GM10266 (cell line): ENCODE measurements around the gene SETD5.

Experiments used
- DNase-seq: peaks from one replicate; pipeline ENCODE4 v3.0.0; 2012; ENCODE audit errors: extremely low spot score
- TF ChIP-seq, protein P1 (sequence below): IDR thresholded peaks from 2 replicates; pipeline ENCODE4 v1.5.1; 2012; ENCODE audit warnings: mild to moderate bottlenecking, low read depth; ENCODE audit not compliant: control insufficient read depth, insufficient read depth; ENCODE audit errors: missing control alignments

SETD5 gene

DNA sequence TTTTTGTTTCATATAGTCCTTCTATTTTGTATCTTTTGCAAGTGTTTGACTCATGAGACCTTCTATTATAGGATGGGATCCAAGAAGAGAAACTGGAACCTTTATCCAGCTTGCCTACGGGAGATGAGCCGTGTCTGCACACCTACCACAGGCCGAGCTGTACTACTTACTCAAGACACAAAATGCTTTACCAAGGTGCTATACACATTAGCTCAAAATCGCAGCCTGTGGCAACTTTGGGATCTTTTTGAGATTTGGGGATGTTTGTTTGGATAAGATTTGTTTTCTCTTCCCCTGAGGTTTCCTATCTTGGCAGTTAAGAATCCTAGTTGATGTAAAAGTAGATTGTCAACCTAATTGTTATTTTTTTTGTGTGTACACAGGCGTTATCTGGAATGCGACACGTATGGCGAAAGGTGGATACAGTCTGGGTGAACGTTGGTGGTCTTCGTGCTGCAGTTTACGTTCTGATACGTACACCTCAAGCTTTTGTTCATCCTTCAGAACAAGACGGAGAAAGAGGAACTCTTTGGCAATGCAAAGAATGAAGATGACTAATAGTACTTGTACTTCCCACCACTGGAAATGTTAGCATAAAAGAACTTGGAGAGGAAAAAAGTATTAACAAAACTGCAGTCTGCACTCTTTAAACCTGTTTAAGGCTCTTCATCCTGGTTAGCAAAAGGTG lies 13.1 kb upstream of the SETD5 start:
- DNase-seq = no peak
- TF ChIP-seq, protein P1, sequence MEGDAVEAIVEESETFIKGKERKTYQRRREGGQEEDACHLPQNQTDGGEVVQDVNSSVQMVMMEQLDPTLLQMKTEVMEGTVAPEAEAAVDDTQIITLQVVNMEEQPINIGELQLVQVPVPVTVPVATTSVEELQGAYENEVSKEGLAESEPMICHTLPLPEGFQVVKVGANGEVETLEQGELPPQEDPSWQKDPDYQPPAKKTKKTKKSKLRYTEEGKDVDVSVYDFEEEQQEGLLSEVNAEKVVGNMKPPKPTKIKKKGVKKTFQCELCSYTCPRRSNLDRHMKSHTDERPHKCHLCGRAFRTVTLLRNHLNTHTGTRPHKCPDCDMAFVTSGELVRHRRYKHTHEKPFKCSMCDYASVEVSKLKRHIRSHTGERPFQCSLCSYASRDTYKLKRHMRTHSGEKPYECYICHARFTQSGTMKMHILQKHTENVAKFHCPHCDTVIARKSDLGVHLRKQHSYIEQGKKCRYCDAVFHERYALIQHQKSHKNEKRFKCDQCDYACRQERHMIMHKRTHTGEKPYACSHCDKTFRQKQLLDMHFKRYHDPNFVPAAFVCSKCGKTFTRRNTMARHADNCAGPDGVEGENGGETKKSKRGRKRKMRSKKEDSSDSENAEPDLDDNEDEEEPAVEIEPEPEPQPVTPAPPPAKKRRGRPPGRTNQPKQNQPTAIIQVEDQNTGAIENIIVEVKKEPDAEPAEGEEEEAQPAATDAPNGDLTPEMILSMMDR = no peak

DNA sequence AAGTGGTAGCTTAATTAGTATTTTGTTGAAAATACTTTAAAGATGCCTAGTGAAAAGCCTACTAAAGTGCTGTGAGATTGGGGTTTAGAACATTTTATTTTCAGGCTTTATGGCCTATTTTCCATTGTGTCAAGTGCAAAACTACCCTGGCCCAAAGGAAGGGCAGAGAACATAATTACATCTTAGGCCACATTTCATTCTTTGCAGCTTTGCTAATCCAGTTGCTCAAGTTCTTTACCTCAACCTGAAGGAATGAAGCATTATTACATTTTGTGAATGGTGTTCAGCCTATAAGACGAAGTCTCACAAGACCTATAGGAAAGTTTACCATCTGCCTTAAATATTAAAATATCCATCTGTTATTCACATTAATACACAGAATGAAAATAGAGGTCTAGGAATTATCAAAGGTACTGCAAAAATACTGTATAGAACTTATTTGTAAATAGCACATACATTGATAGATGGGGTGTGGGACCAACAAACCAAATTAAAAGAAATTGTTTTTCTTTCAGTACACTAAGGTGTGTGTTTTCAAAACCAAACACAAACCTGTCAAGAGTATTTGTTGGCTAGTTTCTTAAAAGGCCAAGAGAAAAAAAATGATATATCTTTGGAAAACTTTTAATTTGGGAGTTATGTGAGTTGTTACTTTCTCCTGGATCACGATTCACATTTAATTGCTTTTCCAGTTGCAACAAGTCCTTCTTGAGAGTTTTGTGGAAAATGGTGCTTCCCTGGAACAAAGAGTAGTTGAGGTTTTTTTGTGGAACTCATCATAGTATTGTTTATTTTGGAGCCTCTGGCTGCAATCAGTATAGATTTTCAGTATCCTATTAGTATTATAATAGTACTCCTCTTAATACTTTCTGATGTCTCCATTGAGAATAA lies 12.0 kb upstream of the SETD5 start:
- TF ChIP-seq, protein P1 = no peak
- DNase-seq = no peak

DNA sequence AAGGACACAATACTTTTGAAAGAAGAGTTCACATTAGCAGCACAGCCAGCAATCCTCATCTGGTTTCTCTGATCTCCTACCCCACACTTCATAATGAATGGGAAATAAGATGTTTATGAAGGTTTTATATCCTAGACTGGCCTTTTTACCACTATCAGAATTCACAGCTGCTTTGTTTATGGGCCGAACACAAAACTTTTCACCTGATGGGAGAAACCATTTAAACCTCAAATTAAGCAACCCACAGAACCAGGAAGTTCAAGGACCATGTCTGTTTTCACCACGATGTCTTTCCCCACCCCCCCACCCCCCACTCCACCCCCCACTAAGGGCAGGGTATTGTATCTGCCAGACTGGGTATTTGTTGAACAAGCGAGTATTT lies 11.3 kb upstream of the SETD5 start:
- TF ChIP-seq, protein P1 = no peak
- no peak for DNase-seq

DNA sequence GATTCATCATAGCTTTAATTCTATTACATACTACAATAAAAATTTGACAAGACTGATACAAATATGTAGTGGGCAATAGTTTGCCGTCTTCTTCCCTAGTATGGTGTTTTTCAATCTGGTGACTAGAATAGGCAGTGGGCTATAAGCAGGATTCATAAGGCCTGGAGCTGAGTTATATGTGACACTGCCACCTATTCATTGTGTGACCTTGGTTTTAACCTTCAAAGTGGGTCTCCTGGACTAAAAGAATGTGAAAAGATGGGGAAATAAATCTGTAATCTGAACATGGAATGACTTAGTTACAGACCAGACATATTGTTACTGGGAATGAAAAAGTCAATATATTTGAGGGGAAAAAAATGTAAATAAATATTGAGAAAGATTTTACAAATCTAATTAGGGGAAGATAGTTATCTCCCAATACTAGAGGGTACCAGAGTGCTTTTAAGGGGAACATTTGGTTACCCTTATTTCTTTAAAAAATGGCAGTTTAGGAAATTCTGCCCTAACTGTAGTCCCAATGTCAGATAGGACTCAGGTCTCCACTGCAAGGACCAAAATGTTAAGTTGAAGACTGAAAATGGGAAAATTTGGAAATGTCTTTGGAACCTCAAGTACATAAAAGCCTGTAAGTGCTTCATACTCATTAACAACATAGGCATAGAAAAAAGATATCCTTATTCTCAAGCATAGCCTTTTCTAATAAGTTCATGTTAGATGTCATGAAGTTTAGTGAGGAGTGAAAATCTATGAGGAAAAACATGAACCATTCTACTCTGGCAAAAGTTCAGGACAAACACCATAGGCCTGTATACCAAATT lies 10.7 kb upstream of the SETD5 start:
- DNase-seq = no peak
- TF ChIP-seq, protein P1 = no peak

DNA sequence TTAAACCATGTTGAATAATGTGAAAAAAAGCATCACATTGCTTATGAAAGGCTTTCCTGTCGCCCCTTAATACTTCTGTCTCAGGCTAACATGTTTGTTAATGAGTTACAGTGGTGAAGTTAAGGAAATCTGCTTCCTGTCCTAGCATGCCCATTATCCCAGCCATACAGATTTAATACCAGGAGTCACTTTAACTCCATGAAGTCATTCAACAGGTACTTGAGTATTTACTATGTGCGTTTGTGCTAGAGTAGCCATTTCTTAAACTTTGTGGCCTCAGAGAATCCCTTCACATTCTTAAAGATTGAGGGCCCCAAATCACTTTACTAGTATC lies 10.1 kb upstream of the SETD5 start:
- DNase-seq = no peak
- TF ChIP-seq, protein P1 = no peak

DNA sequence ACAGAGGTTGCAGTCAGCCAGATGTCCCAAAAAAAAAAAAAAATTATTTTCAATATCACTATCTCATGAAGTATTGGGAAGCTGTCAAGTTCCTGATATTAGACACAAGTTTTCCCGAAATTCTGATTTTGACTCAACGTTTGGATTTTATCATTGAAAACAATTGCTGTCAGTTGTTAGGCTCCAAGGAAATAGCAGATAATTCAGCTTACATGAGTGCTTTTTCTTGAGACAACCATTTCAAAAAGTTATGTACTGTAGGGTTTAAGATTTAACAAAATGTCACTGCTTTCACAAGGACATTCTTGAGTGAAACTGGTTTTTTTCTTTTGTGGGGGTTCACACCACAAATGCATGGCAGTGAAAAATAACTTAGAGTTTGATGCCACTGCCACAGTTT lies 9.3 kb upstream of the SETD5 start:
- TF ChIP-seq, protein P1 = no peak
- no peak for DNase-seq
